T-helper 17 cell (primary cell): ENCODE data around the gene FOXD2. TPM values are rescaled to one million over a fixed set of nuclear protein-coding genes. Genes with fewer than 3 reads are reported as not detected.

Experiments used
- ATAC-seq: fragments of 150-1000 bp; cut with Tn5 transposase; 2 replicates; pipeline ENCODE4 v1.10.0; 2021; ENCODE audit warnings: mild to moderate bottlenecking, moderate library complexity
- DNase-seq, 3 donors: peaks; one replicate each; pipeline versions ENCODE4 v3.0.0 to v3.0.0-alpha.2; 2020 to 2021
- H3K9me3 ChIP-seq: one replicate; pipeline ENCODE4 v1.7.0; 2013; ENCODE audit warnings: low read length, mild to moderate bottlenecking; ENCODE audit not compliant: control insufficient read depth, poor library complexity, severe bottlenecking
- H3K27ac Mint-ChIP-seq: one replicate; pipeline ENCODE4 v1.8.0; 2022; ENCODE audit warnings: mild to moderate bottlenecking, moderate library complexity, mixed read lengths
- H3K27me3 Mint-ChIP-seq: one replicate; pipeline ENCODE4 v1.8.0; 2022; ENCODE audit warnings: mixed read lengths
- H3K36me3 Mint-ChIP-seq: one replicate; pipeline ENCODE4 v1.8.0; 2022; ENCODE audit warnings: low read depth, mixed read lengths
- H3K4me1 Mint-ChIP-seq: one replicate; pipeline ENCODE4 v1.8.0; 2022; ENCODE audit warnings: mild to moderate bottlenecking, mixed read lengths
- H3K4me3 Mint-ChIP-seq: one replicate; pipeline ENCODE4 v1.8.0; 2022; ENCODE audit warnings: mild to moderate bottlenecking, moderate library complexity, mixed read lengths
- total RNA-seq, 4 donors: library from RNA in 2 of 4; stranded (reverse) in 2 of 4; gene quantifications; one replicate each; pipeline ENCODE4 v1.2.3 and lab custom pipeline; 2022 to 2026

FOXD2 gene
- total RNA-seq, 2 donors from 2014 or later = 0.37 to 0.44 TPM

- H3K9me3 ChIP-seq = no peaks in the 10 kb centered on the region
- Mint-ChIP-seq H3K36me3 (peaks cover 5% of the 10 kb centered on the region), H3K27me3 (peaks cover 62% of the 10 kb centered on the region), H3K27ac (no peak overlapping the region), H3K4me3 (no peak overlapping the region), H3K4me1 (no peaks in the 10 kb centered on the region)
- ATAC-seq (no peak), DNase-seq (no peak)
Observed at GRCh38 chr1:47471163-47471562, 33.3 kb downstream of the FOXD2 start.

DNA sequence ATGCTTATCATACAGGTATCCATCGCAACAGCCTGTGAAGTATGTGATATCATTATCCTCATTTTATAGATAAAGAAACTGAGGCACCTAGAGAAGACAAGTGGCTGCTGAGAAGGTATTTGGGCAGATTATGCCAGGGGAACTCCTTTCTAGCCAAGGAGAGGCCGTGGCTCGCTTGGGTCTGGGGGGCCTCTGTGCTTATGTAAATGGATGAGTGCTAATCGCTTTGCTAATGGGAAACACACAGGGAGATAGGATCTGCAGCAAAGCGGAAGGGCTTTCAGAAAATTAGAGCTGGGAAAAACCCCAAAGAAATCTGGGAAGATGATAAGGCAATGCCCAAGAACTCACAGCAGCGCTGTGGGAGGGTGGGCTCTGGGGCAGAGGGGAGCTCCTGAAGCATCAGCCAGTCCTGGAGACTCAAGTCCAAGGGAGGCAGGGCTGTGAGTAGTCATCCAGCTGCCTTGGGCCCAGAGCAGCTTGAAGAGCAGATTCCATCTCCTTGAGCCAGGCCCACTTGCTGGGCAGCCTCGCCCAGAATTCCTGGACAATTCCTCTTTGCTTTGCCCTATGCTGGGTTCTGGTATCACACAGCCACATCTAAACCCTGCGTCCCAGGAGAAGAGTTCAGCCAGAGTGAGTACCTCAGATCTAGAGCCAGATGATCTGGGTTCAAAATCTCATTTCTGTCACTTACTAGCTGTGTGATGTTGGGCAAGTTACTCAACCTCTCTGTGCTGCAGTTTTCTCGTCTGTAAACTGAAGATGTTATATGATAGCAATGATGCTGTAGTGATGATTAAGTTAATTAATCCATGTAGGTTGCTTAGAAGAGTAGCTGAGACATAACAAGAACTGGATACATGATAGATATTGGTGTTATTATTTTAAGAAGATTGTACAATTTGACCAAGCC lies 36.7 kb downstream of the FOXD2 start:
- no peak for ATAC-seq
- H3K4me1 Mint-ChIP-seq = no peaks in the 10 kb centered on the region
- H3K27ac Mint-ChIP-seq = no peak overlapping the region
- no peaks in the 10 kb centered on the region for H3K9me3 ChIP-seq
- H3K36me3 Mint-ChIP-seq = peaks cover 5% of the 10 kb centered on the region
- H3K4me3 Mint-ChIP-seq = no peak overlapping the region
- H3K27me3 Mint-ChIP-seq = peaks cover 76% of the 10 kb centered on the region
- DNase-seq = no peak

GRCh38 chr1:47477595-47478080 lies 39.8 kb downstream of the FOXD2 start:
- Mint-ChIP-seq H3K4me3 (no peak overlapping the region), H3K36me3 (peaks cover 5% of the 10 kb centered on the region), H3K27ac (no peak overlapping the region), H3K4me1 (no peaks in the 10 kb centered on the region), H3K27me3 (peaks cover 74% of the 10 kb centered on the region)
- ATAC-seq (no peak), DNase-seq (no peak)
- no peaks in the 10 kb centered on the region for H3K9me3 ChIP-seq

GRCh38 chr1:47478090-47478489 lies 40.2 kb downstream of the FOXD2 start:
- no peak for ATAC-seq
- no peak for DNase-seq
- no peaks in the 10 kb centered on the region for H3K9me3 ChIP-seq
- Mint-ChIP-seq H3K36me3 (peaks cover 5% of the 10 kb centered on the region), H3K27ac (no peak overlapping the region), H3K27me3 (peaks cover 72% of the 10 kb centered on the region), H3K4me3 (no peak overlapping the region), H3K4me1 (no peaks in the 10 kb centered on the region)

DNA sequence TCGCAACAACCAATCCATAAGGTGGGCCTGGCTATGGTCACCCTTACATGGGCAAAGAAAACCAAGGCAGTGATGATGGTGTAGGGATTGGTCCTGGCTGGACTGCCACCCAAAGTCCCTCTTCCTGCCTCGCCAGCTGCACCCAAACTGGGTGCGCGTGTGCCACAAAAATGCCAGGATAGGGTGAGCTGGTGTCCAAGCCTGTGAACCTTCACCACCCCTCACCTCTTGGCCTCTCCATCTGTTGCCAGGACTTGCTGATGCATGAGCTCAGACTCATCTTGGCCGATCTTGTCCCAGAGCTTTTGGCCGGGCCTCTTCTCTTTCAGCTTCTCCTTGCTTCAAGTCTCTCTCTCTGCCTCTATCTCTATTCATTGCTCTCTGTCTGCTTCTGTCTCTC lies 41.8 kb downstream of the FOXD2 start:
- no peak for DNase-seq
- H3K4me3 Mint-ChIP-seq = no peak overlapping the region
- H3K27me3 Mint-ChIP-seq = peaks cover 57% of the 10 kb centered on the region

DNA sequence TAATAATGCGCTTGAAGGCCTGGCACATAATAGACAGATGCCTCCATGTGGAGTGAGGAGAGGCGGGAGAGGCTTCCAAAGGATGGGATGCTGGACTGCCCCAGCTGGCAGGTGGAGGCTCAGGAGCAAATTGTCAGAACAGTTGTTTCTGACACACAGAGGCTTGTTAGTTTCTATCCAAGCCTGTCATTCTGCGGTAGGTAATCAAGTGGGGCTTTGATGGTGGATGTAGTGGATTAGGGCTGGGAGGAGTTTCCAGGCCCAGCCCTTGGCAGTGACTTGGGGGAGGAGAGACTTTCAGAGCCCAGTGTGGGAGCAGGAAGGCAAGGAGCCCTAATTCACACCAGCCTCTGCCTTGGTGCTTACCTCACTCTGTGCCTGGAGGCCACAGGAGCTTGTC lies 44.1 kb downstream of the FOXD2 start:
- peaks cover 8% of the 10 kb centered on the region for H3K36me3 Mint-ChIP-seq
- DNase-seq (no peak), ATAC-seq (no peak)
- no peaks in the 10 kb centered on the region for H3K9me3 ChIP-seq
- no peak overlapping the region for H3K4me3 Mint-ChIP-seq
- peaks cover 46% of the 10 kb centered on the region for H3K27me3 Mint-ChIP-seq
- H3K27ac Mint-ChIP-seq = no peak overlapping the region
- H3K4me1 Mint-ChIP-seq = no peaks in the 10 kb centered on the region

More for the DNA sequence above, 41.8 kb downstream of the FOXD2 start:
- Mint-ChIP-seq H3K27ac (peak overlapping the region; percentile 17), H3K4me1 (no peaks in the 10 kb centered on the region), H3K36me3 (peaks cover 3% of the 10 kb centered on the region)
- H3K9me3 ChIP-seq = no peaks in the 10 kb centered on the region
- ATAC-seq = no peak

DNA sequence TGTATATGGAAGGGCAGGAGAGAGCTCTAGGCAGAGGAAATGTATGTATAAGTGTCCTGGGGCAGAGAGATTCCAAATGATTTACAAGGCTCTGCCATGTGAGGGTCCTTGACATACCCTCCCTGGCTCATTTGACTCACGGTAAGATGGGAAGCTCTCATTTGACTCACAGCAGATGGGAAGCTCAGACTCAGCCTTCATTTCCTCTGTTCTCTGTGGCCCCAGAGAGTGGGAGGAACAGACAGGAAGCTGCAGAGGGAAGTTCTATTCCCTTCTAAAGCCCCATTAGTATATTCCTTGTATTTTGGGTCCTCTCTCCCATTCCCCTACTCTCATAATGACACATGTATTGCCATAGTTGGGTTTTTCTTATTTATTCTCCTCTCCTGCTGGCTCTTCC lies 44.9 kb downstream of the FOXD2 start:
- no peak for ATAC-seq
- Mint-ChIP-seq H3K27ac (no peak overlapping the region), H3K27me3 (peaks cover 40% of the 10 kb centered on the region), H3K4me1 (no peaks in the 10 kb centered on the region), H3K36me3 (peaks cover 8% of the 10 kb centered on the region), H3K4me3 (no peak overlapping the region)
- DNase-seq = no peak
- H3K9me3 ChIP-seq = no peaks in the 10 kb centered on the region

- no peaks in the 10 kb centered on the region for H3K4me1 Mint-ChIP-seq
- H3K36me3 Mint-ChIP-seq = peaks cover 8% of the 10 kb centered on the region
- H3K4me3 Mint-ChIP-seq = no peak overlapping the region
- ATAC-seq (no peak), DNase-seq (no peak)
- H3K27ac Mint-ChIP-seq = no peak overlapping the region
- H3K27me3 Mint-ChIP-seq = peaks cover 33% of the 10 kb centered on the region
- no peaks in the 10 kb centered on the region for H3K9me3 ChIP-seq
Observed at GRCh38 chr1:47483651-47484050, 45.8 kb downstream of the FOXD2 start.

- Mint-ChIP-seq H3K36me3 (peaks cover 5% of the 10 kb centered on the region), H3K27me3 (peaks cover 15% of the 10 kb centered on the region), H3K27ac (no peak overlapping the region), H3K4me1 (no peaks in the 10 kb centered on the region), H3K4me3 (no peak overlapping the region)
- H3K9me3 ChIP-seq = no peaks in the 10 kb centered on the region
- DNase-seq (no peak), ATAC-seq (no peak)
Observed at GRCh38 chr1:47485817-47486216, 48.0 kb downstream of the FOXD2 start.

- no peak for ATAC-seq
- no peak overlapping the region for H3K27ac Mint-ChIP-seq
- DNase-seq = no peak
- H3K27me3 Mint-ChIP-seq = peaks cover 10% of the 10 kb centered on the region
- H3K9me3 ChIP-seq = no peaks in the 10 kb centered on the region
- peaks cover 5% of the 10 kb centered on the region for H3K36me3 Mint-ChIP-seq
- no peaks in the 10 kb centered on the region for H3K4me1 Mint-ChIP-seq
- H3K4me3 Mint-ChIP-seq = no peak overlapping the region
Observed at GRCh38 chr1:47487332-47487731, 49.5 kb downstream of the FOXD2 start.

GRCh38 chr1:47487850-47488450 lies 50.1 kb downstream of the FOXD2 start:
- no peak overlapping the region for H3K4me3 Mint-ChIP-seq
- no peak for DNase-seq
- H3K27ac Mint-ChIP-seq = no peak overlapping the region
- no peak for ATAC-seq
- H3K36me3 Mint-ChIP-seq = peaks cover 7% of the 10 kb centered on the region
- H3K9me3 ChIP-seq = no peaks in the 10 kb centered on the region
- H3K27me3 Mint-ChIP-seq = peaks cover 10% of the 10 kb centered on the region
- no peaks in the 10 kb centered on the region for H3K4me1 Mint-ChIP-seq
